Endothelial cell of hepatic sinusoid (primary cell): ENCODE measurements around the gene NTF4.
"Not testable (repeated sequence)": the region's sequence is repeated elsewhere in the genome, so short reads cannot be mapped to it uniquely, and the experiment has no call there.

Experiments
- in situ Hi-C: cut with HindIII; loops from 2 replicates; pipeline ENCODE4 v1.10.0; 2017; ENCODE audit warnings: low sequenced_read_pairs

NTF4 gene

GRCh38 chr19:49092686-49093085 lies 28.1 kb upstream of the NTF4 start:
- in situ Hi-C loops: no loop called here

- in situ Hi-C loops: no loop called here
These were observed 26.9 kb upstream of the NTF4 start for GRCh38 chr19:49091391-49092038.

GRCh38 chr19:49086296-49086695 lies 21.7 kb upstream of the NTF4 start:
- in situ Hi-C loops: no loop called here

GRCh38 chr19:49085868-49086232 lies 21.2 kb upstream of the NTF4 start:
- in situ Hi-C loops: no loop called here

GRCh38 chr19:49085020-49085867 lies 20.6 kb upstream of the NTF4 start, which contains the start of gene SNRNP70:
Gene SNRNP70, plus strand, starts transcription at chr19:49085451. Its CDS starts 964 bp downstream, at chr19:49086415.
- in situ Hi-C loops: no loop called here

- in situ Hi-C loops: loop anchor here (5.0 kb wide), 1 partner anchor 108 kb away; no protein-coding TSS in a partner anchor
These were observed 19.8 kb upstream of the NTF4 start for GRCh38 chr19:49084206-49085019.

GRCh38 chr19:49081273-49081672 lies 16.7 kb upstream of the NTF4 start:
- in situ Hi-C loops: loop anchor here (5.0 kb wide), 1 partner anchor 111 kb away; no protein-coding TSS in a partner anchor

GRCh38 chr19:49080392-49080791 lies 15.8 kb upstream of the NTF4 start:
- in situ Hi-C loops: loop anchor here (5.0 kb wide), 1 partner anchor 112 kb away; no protein-coding TSS in a partner anchor

GRCh38 chr19:49074869-49075268 lies 10.3 kb upstream of the NTF4 start:
- in situ Hi-C loops: not testable (repeated sequence)

- in situ Hi-C loops: no loop called here
These were observed 9.1 kb upstream of the NTF4 start for GRCh38 chr19:49073514-49074378.

- in situ Hi-C loops: no loop called here
These were observed 7.4 kb upstream of the NTF4 start for GRCh38 chr19:49071860-49072547.

GRCh38 chr19:49070416-49070815 lies 5.8 kb upstream of the NTF4 start:
- in situ Hi-C loops: no loop called here

- in situ Hi-C loops: no loop called here
These were observed 4.4 kb upstream of the NTF4 start for GRCh38 chr19:49069026-49069425.

- in situ Hi-C loops: no loop called here
These were observed 2.9 kb upstream of the NTF4 start for GRCh38 chr19:49067554-49067953.

GRCh38 chr19:49065905-49066512 lies 1.4 kb upstream of the NTF4 start:
- in situ Hi-C loops: no loop called here

- in situ Hi-C loops: no loop called here
These were observed 489 bp downstream of the NTF4 start for GRCh38 chr19:49064029-49064629.

- in situ Hi-C loops: no loop called here
These were observed 3.2 kb downstream of the NTF4 start for GRCh38 chr19:49061445-49061844.

- in situ Hi-C loops: no loop called here
These were observed 3.6 kb downstream of the NTF4 start for GRCh38 chr19:49061000-49061399.

- in situ Hi-C loops: no loop called here
These were observed 5.6 kb downstream of the NTF4 start for GRCh38 chr19:49059053-49059452.
